A204.1 (cell line): ENCODE measurements around the gene ST7.

Experiments
- FAIRE-seq: peaks from 2 replicates; lab custom pipeline; 2012; peaks lifted over from hg19 to GRCh38; lab: Jason Lieb, UNC

ST7 gene

GRCh38 chr7:117193564-117193963, 240.3 kb downstream of the ST7 start:
- no peak for FAIRE-seq

GRCh38 chr7:117194445-117194844, 241.1 kb downstream of the ST7 start:
- no peak for FAIRE-seq

GRCh38 chr7:117195361-117196029, 242.2 kb downstream of the ST7 start:
- FAIRE-seq, result no peak

- no peak for FAIRE-seq
These were observed 246.8 kb downstream of the ST7 start for GRCh38 chr7:117200132-117200531.

DNA sequence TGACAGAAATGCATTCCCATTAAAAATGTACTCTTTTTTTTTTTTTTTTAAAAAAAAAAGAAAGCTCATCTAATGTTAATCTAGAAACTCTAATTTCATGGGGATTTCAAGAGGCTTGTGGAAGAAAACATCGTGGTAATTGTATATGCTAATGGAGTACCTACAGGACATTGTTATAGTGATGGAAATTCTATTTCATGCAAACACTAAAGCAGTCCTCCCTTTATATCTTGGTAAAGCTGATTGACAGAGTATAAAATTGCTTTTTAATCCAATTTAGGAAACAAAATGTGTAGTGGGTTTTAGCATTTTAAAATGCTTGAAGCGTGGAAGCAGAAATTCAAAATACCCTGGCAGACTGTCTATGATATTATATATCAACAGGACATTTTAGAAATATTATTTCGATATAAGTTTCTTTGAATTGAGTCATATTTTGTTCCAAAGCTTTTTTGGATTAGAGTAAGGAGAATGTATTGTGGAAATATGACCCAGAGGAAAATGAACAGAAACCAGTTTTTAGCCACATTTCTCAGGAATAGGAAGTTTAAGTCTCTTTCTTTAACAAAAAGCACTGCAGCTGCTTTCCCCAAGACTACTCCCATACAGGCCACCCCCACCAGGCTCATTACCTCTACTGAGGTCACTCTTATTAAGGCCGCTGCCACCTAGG, 247.6 kb downstream of the ST7 start:
- FAIRE-seq, result no peak

DNA sequence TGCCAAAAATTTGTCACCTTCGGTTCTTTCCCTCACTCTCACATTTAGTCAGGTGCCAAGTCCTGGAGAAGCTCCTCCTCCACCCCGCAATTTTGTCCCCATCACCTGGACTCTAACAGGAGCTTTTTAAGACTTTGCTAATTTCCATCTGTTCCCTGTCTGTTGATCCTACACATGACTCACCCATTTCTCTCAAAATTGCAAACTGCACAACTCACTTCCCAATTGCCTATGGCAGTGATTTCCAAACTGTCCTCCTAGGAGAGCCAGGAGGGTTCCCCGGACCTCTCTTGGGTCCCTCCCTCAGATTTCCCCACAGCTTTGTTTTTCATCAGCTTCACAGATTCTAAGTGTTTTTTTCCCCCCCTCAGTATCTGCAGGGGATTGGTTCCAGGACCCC, 249.2 kb downstream of the ST7 start:
- FAIRE-seq, result no peak

- FAIRE-seq, result no peak
These were observed 249.9 kb downstream of the ST7 start for GRCh38 chr7:117203205-117203604.

DNA sequence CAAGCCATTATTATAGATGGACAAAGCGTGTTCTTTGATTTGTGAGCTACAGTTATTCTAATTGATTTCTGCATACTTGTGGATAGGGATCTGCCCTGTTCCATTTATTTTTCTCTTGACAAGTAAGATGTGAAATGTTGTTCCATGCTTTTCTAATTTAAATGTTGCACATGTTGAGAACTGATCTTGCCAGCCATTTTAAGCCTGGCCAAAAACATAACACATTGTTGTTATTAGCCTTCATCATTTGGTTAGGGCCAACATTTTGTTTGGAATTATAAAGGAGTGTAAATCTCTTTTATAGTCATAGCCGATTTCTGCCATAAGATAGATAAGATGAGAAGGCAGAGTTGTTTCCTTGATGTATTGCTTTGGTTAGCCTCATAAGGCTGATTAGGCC, 252.6 kb downstream of the ST7 start:
- no peak for FAIRE-seq

- no peak for FAIRE-seq
These were observed 255.0 kb downstream of the ST7 start for GRCh38 chr7:117208257-117208656.

DNA sequence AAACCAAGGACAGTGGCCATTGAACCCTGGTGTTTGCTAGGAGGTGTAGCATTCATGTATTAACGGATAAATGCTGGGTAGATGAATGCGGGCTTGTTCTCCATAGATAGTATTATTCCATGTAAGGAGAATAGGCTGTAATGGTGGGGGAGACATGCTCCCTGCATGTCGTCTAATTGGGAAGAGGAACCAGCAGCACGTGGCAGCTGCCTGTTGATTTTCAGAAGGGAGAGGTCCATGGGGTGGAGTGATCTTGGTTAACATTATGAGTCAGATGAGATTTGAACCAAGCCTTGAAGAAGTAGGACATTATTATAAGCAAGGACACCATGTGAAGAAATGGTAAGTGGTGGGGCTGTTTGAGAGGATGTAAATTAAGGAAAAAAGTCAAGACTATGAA, 257.1 kb downstream of the ST7 start:
- no peak for FAIRE-seq

GRCh38 chr7:117210908-117211307, 257.6 kb downstream of the ST7 start:
- no peak for FAIRE-seq

GRCh38 chr7:117211614-117212013, 258.3 kb downstream of the ST7 start:
- FAIRE-seq, result no peak

DNA sequence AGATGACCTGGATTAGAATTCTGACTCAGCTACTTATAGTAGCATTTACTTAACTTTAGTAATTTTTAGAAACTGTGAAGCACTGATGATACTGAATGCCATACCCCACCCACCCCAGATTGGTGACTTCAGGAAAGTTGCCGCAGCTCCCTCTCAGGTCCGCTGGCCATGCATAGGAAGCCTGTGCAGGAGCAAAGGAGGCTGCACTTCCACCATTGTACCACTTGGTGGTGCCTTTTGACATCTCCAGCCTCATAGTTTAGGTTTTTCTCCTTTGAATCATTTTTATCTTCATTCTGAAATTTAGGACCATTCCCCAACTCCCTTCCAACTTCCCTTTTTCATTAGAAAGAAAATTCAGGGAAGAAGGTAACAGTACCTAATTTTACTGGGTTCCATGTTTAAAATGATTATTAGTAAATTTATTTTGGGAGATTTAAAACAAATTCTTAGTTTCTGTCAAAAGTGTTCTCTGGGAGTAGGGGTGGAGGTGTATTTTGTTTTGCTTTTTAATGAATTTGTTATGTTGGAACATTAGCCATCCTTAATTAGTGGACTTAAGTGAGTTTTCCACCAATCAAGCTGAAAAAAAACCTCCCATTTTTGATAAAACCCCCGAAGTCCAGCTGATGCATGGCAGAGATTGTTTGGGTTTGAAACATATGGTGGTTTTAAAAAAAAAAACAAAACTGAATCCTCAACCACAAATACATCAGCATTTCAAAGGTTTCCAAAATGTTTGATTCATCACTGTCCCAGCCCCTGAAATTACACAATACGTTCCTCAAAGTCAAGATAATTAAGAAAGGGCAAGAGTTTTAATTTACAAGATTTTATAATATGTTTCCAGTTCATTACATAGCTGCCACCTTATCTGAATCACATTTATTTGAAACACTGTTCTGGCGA, 259.9 kb downstream of the ST7 start:
- peak; percentile 77 for FAIRE-seq

GRCh38 chr7:117216010-117216409, 262.7 kb downstream of the ST7 start:
- no peak for FAIRE-seq

DNA sequence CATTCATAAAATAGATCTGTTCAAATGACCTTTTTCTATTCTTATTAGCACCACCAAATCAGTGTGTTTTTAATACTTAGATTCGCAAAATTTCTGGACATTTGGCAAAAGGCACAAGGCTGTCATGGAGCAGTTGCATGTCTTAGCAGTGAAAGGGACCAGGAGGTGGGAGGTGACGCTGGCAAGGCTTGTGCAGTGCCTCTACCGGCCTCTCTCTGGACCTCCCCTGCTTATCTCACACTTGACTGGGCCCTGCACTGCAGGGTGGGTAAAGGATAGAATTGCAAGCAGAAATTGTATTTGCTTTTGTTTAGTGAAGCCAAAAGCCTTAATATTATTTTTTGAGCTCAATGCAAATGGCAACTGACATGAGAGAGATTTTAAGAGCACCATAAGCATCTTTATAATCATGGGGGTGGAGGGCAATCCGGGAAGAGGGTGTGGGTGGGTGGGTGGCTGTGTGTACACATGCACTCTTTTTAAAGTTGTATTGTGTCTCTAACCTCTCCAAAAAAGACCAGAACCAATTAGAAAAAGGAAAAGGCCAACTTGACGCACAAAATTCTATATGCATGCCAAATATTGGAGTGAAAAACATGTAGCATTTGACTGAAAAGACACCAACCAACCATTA, 263.3 kb downstream of the ST7 start:
- FAIRE-seq, result no peak

DNA sequence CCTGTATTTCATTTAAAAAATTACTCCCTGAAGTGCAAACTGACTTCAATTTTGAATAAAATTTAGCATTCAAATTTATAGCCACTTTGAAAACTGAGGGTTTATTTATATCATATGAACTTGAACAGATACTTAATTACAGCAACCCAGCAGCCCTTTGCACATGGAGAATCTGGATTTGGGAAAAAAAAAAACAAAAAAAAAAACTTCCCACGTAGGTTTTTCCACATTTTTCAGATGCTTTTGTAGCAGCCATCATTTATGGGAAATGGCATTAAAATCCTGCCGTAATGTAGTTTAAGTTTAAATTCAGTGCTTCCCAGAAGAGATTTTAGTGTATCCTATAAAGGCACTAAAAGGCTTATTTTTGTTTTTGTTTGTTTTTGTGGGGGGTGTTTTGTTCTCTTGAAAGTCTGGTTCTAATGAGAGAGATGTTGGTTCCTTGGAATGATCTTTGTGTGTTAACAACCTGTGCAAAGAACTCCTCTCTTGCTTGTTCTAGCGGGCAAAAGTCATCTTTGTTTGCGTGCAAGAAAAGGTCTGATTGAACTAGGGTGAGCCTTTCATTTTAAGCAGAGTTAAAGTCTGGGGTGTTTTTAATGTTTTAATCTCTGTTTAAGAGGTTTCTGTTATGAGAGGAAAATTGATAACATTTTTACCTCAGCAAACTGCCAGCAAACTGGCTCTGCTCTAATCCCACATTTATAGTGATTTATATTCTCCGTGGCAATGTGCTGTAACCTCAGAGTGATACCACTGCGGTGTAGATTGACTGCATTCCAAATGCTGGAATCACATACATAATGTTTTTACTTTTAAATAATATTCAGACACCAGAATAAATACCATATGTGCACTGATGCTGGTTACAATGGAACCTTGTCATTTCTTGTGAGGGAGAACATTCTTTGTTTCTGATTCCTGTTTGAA, 264.1 kb downstream of the ST7 start:
- no peak for FAIRE-seq

GRCh38 chr7:117218700-117219099, 265.4 kb downstream of the ST7 start:
- FAIRE-seq, result no peak

DNA sequence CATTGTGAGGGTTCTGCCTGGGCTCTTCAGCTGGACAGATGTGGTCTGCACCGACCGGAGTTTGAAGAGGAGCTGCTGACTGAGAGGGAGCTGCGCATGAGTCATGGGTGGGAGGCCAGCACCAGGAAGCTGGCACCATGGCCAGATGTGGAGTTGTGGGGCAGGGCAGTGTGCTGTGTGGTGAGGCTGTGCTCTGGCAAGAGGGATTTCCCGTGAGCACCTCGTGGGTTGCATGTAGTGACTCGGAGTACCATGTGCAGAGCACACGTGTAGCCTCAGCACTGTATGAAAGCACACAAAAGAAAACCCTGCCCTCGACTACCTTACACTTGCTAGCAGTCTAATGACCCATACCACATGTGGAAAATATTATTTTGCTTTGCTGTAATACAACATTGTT, 266.2 kb downstream of the ST7 start:
- no peak for FAIRE-seq

DNA sequence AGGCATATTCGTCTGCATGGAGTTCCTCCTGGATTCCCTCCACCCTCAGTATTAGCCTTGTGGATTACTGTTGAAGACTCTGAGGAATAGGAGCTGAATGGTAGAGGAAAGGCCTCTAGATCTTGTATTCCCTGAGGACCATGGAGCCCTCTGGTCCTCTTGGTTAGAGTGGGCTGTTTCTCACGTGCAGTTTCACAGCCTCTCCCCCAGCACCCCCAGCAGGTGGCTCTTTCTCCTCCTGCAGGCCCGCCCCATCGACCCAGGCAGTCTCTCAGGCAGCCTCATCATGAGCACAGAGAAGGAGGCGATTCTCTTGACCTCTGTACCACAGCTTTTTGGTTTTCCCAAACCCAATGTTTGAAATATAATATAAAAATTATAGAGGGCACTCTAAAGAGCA, 267.5 kb downstream of the ST7 start:
- no peak for FAIRE-seq

DNA sequence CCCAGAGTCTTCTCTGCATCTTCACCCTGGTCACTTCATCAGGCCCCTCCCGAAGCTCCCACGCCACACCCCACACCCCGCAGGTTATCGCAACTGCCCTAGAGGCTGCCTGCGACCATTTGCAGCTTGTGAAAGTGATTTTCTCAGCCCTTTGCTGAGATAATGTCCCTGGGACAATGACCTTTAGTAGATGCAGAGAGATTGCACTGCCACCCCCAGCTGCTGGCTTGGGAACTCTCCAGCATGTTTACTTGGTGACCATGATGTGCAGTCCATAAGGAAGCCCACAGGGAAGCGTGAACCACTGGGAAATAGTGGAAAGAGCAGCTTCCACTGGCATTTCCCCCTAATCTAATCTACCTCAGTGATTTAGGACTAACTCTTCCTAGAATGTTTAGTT, 272.2 kb downstream of the ST7 start:
- no peak for FAIRE-seq

DNA sequence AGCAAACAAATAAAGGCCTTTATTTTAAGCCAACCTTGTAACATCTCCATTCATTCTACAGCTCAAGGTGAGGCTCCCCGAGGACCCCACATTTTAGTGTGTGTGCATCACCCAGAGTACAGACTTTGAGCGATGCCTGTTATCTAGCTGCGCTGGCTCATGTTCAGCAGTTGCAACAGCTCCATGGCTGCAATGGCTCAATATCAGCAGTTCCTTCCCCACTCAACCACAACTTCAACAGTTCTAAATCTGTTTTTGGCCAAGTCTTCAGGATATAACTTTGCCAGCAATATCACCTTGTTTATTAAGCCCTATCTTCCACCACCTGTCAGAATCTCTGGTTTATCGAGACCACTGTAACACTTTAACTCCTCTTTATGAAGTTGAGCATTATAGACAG, 273.8 kb downstream of the ST7 start:
- no peak for FAIRE-seq

DNA sequence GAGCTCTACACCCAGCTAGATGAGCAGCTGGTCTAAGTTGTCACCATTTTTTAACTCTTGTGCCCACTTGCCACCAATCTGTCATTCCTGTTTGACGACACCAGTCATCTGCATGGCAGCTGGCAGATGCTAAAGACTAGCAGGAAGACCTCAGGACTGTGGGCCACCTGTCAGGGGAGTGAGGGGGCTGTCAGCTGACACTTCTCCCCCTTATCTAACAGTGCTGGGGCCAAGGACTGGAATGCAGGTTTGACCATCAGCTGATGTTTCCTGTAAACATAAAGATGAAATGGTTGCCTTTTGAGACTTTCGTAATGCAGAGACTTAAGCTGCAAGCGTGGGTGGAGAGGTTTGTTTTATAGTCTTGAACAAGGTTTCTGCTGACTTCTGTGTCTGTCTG, 276.0 kb downstream of the ST7 start:
- no peak for FAIRE-seq
